HEK293 (cell line): ENCODE measurements around the gene PDHX.

ENCODE experiments used
- CTCF ChIA-PET: fragments of 350-600 bp; formaldehyde crosslinking; extraction: SDS; loops from one replicate; lab custom pipeline; 2021; ENCODE audit warnings: antibody characterized with exemption; lab: Yijun Ruan, JAX
- POLR2A ChIA-PET: fragments of 300-600 bp; formaldehyde crosslinking; extraction: SDS; loops from one replicate; lab custom pipeline; 2020; ENCODE audit warnings: antibody characterized with exemption, inconsistent platforms; lab: Yijun Ruan, JAX
- H3K27ac ChIP-seq: fragments of 200-500 bp; sonication (Bioruptor generic); 2 replicates; pipeline ENCODE4 v1.5.1; 2014; ENCODE audit warnings: low read depth, low read length, control low read depth, inconsistent platforms; ENCODE audit errors: extremely low read depth
- H3K36me3 ChIP-seq, 2 experiments: fragments of 200-500 bp in 1 of 2; sonication (Bioruptor generic) in 1 of 2; 1 replicate in 1 of 2; 2 replicates in 1 of 2; pipeline ENCODE4 v1.5.1; 2014 to 2017; ENCODE audit warnings: inconsistent platforms in 2 of 2, low read length in 2 of 2; ENCODE audit not compliant: control insufficient read depth in 2 of 2, insufficient read depth in 1 of 2
- H3K4me1 ChIP-seq: fragments of 200-500 bp; sonication (Bioruptor generic); 2 replicates; pipeline ENCODE4 v1.5.1; 2014; ENCODE audit warnings: mild to moderate bottlenecking, low read length, inconsistent platforms; ENCODE audit not compliant: control insufficient read depth, insufficient read depth
- H3K4me3 ChIP-seq: 2 replicates; pipeline ENCODE4 v1.5.1; 2011; ENCODE audit warnings: low read depth, mild to moderate bottlenecking, control low read depth, low read length, moderate library complexity
- H3K9me3 ChIP-seq: fragments of 200-500 bp; sonication (Bioruptor generic); 2 replicates; pipeline ENCODE4 v1.5.1; 2014; ENCODE audit warnings: low read depth, low read length, inconsistent platforms; ENCODE audit not compliant: control insufficient read depth, insufficient read depth
- ELK4 ChIP-seq: IDR thresholded peaks from 2 replicates; pipeline ENCODE4 v1.6.1; 2011; ENCODE audit warnings: mild to moderate bottlenecking, low read depth, low read length, borderline replicate concordance
- GLI2 ChIP-seq: fragments of 450-650 bp; formaldehyde crosslinking; IDR thresholded peaks from 2 replicates; pipeline ENCODE4; 2017; ENCODE audit warnings: missing biosample characterization, missing genetic modification characterization, low read depth, borderline replicate concordance
- GLI4 ChIP-seq: fragments of 450-650 bp; formaldehyde crosslinking; IDR thresholded peaks from 2 replicates; pipeline ENCODE4 v1.5.1; 2016; ENCODE audit warnings: missing biosample characterization, missing genetic modification characterization
- SCRT2 ChIP-seq: fragments of 450-650 bp; formaldehyde crosslinking; IDR thresholded peaks from 2 replicates; pipeline ENCODE4 v1.5.1; 2016; ENCODE audit warnings: missing biosample characterization, missing genetic modification characterization
- WT1 ChIP-seq: fragments of 450-650 bp; formaldehyde crosslinking; IDR thresholded peaks from 2 replicates; pipeline ENCODE4 v1.5.1; 2016; ENCODE audit warnings: missing biosample characterization, missing genetic modification characterization
- ZBTB26 ChIP-seq: fragments of 450-650 bp; formaldehyde crosslinking; optimal IDR thresholded peaks from 2 replicates; pipeline ENCODE3; 2016; ENCODE audit warnings: missing biosample characterization, mild to moderate bottlenecking, missing genetic modification characterization
- ZBTB6 ChIP-seq: fragments of 450-650 bp; formaldehyde crosslinking; IDR thresholded peaks from 2 replicates; pipeline ENCODE4 v1.5.1; 2017; ENCODE audit warnings: missing biosample characterization, missing genetic modification characterization
- ZIC2 ChIP-seq: fragments of 450-650 bp; formaldehyde crosslinking; IDR thresholded peaks from 2 replicates; pipeline ENCODE4 v1.5.1; 2016; ENCODE audit warnings: missing biosample characterization, missing genetic modification characterization
- ZNF157 ChIP-seq: fragments of 450-650 bp; formaldehyde crosslinking; IDR thresholded peaks from 2 replicates; pipeline ENCODE4 v1.5.1; 2016; ENCODE audit warnings: missing biosample characterization, missing genetic modification characterization
- ZNF18 ChIP-seq: fragments of 450-650 bp; formaldehyde crosslinking; IDR thresholded peaks from 2 replicates; pipeline ENCODE4 v1.5.1; 2016; ENCODE audit warnings: missing biosample characterization, missing genetic modification characterization
- ZNF2 ChIP-seq: fragments of 450-650 bp; formaldehyde crosslinking; IDR thresholded peaks from 2 replicates; pipeline ENCODE4 v1.5.1; 2016; ENCODE audit warnings: missing biosample characterization, missing genetic modification characterization
- ZNF223 ChIP-seq: fragments of 450-650 bp; formaldehyde crosslinking; IDR thresholded peaks from 2 replicates; pipeline ENCODE4 v1.5.1; 2016; ENCODE audit warnings: missing biosample characterization, missing genetic modification characterization
- ZNF335 ChIP-seq: fragments of 450-650 bp; formaldehyde crosslinking; conservative IDR thresholded peaks from 2 replicates; pipeline ENCODE4 v1.5.1; 2016; ENCODE audit warnings: missing biosample characterization, missing genetic modification characterization
- ZNF37A ChIP-seq: fragments of 450-650 bp; IDR thresholded peaks from 2 replicates; pipeline ENCODE4 v1.5.1; 2018; ENCODE audit warnings: missing biosample characterization, missing genetic modification characterization
- ZNF391 ChIP-seq: fragments of 450-650 bp; formaldehyde crosslinking; IDR thresholded peaks from 2 replicates; pipeline ENCODE4 v1.5.1; 2016; ENCODE audit warnings: low read depth, missing biosample characterization, missing genetic modification characterization, borderline replicate concordance
- ZNF426 ChIP-seq: fragments of 450-650 bp; formaldehyde crosslinking; IDR thresholded peaks from 2 replicates; pipeline ENCODE4 v1.5.1; 2017; ENCODE audit warnings: missing biosample characterization, missing genetic modification characterization, mild to moderate bottlenecking, inconsistent platforms, moderate library complexity
- ZNF510 ChIP-seq: fragments of 450-650 bp; formaldehyde crosslinking; IDR thresholded peaks from 2 replicates; pipeline ENCODE4 v1.5.1; 2018; ENCODE audit warnings: mild to moderate bottlenecking, missing genetic modification characterization, missing biosample characterization; ENCODE audit not compliant: insufficient replicate concordance
- ZNF623 ChIP-seq: fragments of 450-650 bp; formaldehyde crosslinking; IDR thresholded peaks from 2 replicates; pipeline ENCODE4 v1.5.1; 2016; ENCODE audit warnings: missing biosample characterization, missing genetic modification characterization
- ZNF645 ChIP-seq: fragments of 450-650 bp; formaldehyde crosslinking; IDR thresholded peaks from 2 replicates; pipeline ENCODE4; 2016; ENCODE audit warnings: missing biosample characterization, missing genetic modification characterization
- ZNF704 ChIP-seq: fragments of 450-650 bp; formaldehyde crosslinking; IDR thresholded peaks from 2 replicates; pipeline ENCODE4 v1.5.1; 2016; ENCODE audit warnings: missing biosample characterization, missing genetic modification characterization
- ZNF837 ChIP-seq: fragments of 450-650 bp; formaldehyde crosslinking; IDR thresholded peaks from 2 replicates; pipeline ENCODE4 v1.5.1; 2016; ENCODE audit warnings: missing biosample characterization, missing genetic modification characterization
- ZSCAN18 ChIP-seq: fragments of 450-650 bp; formaldehyde crosslinking; IDR thresholded peaks from 2 replicates; pipeline ENCODE4 v1.5.1; 2016; ENCODE audit warnings: missing biosample characterization, missing genetic modification characterization
- ZSCAN5A ChIP-seq: fragments of 450-650 bp; formaldehyde crosslinking; IDR thresholded peaks from 2 replicates; pipeline ENCODE4 v1.5.1; 2016; ENCODE audit warnings: missing biosample characterization, missing genetic modification characterization

Gene PDHX

GRCh38 chr11:35043936-35044335 lies 127.5 kb downstream of the PDHX start:
- ChIA-PET CTCF (interaction anchor here (0.7 kb wide), 1 partner anchor 1115 kb away, joined by 3 read pairs; no protein-coding TSS in a partner anchor), POLR2A (no interaction called here)
- no peaks in the 10 kb centered on the region for H3K36me3 ChIP-seq
- H3K4me3 ChIP-seq, result no peak overlapping the region
- H3K9me3 ChIP-seq, result no peaks in the 10 kb centered on the region
- H3K4me1 ChIP-seq, result no peaks in the 10 kb centered on the region
- TF ChIP-seq WT1 (no peak), ZBTB26 (tag by site-specific recombination) (no peak), ZSCAN18 (no peak), ELK4 (no peak), ZNF623 (tag by site-specific recombination) (no peak), ZNF223 (tag by site-specific recombination) (no peak), ZNF18 (tag by site-specific recombination) (no peak), ZNF335 (tag by site-specific recombination) (no peak), ZNF704 (tag by site-specific recombination) (no peak), ZNF645 (tag by site-specific recombination) (no peak), ZNF391 (tag by site-specific recombination) (no peak), GLI4 (tag by site-specific recombination) (no peak), GLI2 (tag by site-specific recombination) (no peak), ZNF426 (no peak), SCRT2 (tag by site-specific recombination) (no peak)
- H3K27ac ChIP-seq, result no peak overlapping the region

GRCh38 chr11:35045236-35045820 lies 128.9 kb downstream of the PDHX start:
- Histone ChIP-seq H3K27ac (no peak overlapping the region), H3K4me1 (no peaks in the 10 kb centered on the region), H3K9me3 (no peaks in the 10 kb centered on the region), H3K4me3 (no peak overlapping the region), H3K36me3 (no peaks in the 10 kb centered on the region)
- ChIA-PET POLR2A (no interaction called here), CTCF (interaction anchor here (0.6 kb wide), 1 partner anchor 36 kb away, joined by 3 read pairs; no protein-coding TSS in a partner anchor)
- TF ChIP-seq ZIC2 (no peak), ZNF37A (tag by site-specific recombination) (no peak), ZNF837 (tag by site-specific recombination) (no peak), ZNF510 (tag by site-specific recombination) (no peak), ZNF157 (no peak), ZNF2 (no peak), ZSCAN5A (tag by site-specific recombination) (no peak), ZBTB6 (no peak)
